HG03571 (cell line): Measurements from ENCODE around the gene TTC31.

ENCODE experiments used
- ATAC-seq: cut with Tn5 transposase; IDR thresholded peaks from one replicate; pipeline ENCODE4 v1.9.1; 2021; ENCODE audit not compliant: unreplicated experiment

The TTC31 gene

GRCh38 chr2:74524955-74525716, 42.3 kb downstream of the TTC31 start:
- ATAC-seq = no peak

DNA sequence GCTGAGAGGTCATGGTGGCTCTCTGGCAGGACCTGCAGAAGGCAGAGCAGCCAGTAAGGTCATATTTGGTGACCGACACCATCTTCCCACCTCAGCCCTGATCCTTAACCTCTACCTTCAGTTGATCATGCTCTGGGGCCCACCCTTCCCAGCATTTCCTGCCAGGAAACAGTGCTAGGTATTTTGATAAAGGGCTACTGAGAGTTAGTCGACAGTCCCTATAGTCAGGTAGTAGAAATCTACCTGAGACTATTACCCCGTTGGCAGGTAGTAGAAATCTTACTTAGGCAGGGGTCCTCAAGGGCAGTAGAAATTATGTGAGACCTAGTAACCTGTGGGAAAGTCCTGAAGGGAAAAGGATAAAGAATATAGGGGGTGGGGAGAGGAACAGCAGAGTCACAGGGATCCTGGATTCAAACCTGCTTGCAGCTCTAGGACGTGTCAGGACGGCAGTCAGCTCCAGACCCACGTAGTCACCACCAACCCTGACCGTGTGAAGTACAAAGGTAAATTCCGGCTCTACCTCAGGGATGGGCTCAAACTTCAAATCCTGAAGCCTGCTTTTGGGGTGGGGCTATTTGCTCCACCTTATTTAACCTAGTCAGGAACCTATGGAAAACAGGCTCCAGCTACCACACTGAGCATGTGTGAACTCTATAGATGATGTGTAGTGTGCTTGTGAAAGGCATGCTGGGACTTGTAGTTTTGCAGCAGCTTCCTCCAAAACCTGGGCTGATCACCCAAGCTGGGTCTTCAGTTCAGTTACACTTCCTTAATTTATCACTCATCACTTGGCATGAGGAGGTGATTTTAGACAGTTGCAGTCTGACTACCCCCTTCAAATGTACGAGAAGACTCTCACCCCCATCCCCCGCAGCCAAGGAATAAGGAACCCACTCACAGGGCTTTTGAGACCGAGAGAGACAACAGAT, 43.1 kb downstream of the TTC31 start, which contains the start of gene DQX1:
DQX1 (minus strand) TSS at position 515 of the 932 bp plus-strand sequence; CDS start at position 13, 502 bp downstream.
- no peak for ATAC-seq

DNA sequence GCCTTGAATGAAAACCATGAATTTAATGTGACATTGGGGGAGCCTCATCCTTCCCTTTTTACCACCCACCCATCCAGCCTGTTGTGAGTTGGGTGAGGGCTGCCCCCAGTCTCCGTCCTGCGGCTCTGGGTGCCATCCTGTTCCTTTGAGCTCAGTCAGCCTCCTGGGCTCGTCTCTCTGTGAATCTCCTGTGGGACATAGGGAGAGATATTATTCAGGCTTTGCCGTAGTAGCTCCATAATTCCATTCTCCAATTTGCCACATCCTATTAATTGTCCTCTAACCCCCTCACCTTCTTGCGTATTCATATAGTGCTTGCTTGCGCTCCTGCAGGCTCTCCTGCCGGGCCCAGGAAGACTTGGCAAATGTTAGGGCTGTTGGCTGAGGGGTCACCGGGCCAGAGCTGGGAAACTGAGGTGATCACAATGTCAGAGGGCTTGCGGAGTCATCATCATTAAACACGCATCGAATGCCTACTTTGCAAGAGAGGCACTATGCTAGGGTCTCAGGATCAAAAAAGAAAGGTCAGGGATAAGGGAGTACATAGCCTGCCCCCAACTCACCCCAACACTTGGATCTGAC, 43.9 kb downstream of the TTC31 start:
- ATAC-seq = no peak

DNA sequence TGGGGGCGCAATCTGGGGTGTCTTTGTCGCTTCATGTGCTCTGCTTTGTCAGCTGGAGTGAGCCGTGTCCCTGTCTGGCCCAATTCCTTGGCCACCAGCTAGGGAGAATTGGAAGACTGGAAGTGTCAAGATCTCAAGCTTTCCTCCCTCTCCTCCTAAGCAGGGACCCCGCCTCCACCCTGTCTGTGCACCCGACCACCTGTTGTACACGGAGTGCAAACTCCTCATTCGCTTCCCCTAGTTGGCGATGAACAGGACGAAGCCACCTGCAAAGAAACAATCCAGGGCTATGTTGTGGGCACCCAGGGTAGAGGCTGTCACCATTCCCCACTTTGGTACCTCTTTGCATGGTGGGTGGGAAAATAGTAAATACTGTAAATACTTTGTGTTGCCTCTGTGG, 44.9 kb downstream of the TTC31 start:
- no peak for ATAC-seq

- peak; percentile 5 for ATAC-seq
Measured at GRCh38 chr2:74528600-74529356, 45.9 kb downstream of the TTC31 start.

DNA sequence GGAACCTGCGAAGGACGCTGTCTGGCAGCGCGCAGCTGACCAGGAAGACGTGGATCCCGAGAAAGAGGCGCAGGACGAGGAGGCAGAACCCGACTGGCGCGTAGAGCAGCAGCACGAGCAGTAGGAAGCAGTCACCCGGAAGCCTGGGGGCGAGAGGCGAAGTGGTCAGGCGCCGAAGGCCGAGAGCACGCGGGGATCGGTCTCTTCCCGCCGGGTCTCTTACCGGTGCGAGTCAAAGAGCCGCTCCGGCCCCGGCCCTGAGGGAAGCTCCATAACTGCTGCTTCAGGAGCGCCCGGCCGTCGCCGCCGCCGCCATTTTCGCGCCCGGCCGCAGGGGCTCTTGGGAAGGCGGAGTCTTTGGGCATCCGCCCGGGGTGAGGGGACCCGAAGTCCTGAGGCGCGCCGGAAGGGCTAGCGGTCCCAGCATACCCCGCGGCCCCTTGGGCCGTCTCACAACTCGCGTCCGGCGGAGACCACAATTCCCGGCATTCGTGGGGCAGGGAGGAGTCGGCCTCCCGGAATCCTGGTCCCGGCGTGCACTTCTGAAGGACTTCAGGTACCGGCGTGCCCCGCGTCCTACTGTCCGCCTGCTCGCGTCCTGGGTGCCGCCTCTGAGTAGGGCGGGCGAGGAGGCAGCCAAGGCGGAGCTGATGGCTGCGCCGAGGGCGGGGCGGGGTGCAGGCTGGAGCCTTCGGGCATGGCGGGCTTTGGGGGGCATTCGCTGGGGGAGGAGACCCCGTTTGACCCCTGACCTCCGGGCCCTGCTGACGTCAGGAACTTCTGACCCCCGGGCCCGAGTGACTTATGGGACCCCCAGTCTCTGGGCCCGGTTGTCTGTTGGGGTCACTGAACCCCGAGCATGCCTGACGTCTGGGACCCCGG, 46.7 kb downstream of the TTC31 start, which contains the start of the genes AUP1 and HTRA2:
AUP1 (minus strand) TSS at position 350 of the 882 bp plus-strand sequence; CDS start at position 273, 77 bp downstream.
HTRA2 (plus strand) TSS at position 577 of the 882 bp plus-strand sequence; CDS start at position 651, 74 bp downstream.
- peak; percentile 71 for ATAC-seq

DNA sequence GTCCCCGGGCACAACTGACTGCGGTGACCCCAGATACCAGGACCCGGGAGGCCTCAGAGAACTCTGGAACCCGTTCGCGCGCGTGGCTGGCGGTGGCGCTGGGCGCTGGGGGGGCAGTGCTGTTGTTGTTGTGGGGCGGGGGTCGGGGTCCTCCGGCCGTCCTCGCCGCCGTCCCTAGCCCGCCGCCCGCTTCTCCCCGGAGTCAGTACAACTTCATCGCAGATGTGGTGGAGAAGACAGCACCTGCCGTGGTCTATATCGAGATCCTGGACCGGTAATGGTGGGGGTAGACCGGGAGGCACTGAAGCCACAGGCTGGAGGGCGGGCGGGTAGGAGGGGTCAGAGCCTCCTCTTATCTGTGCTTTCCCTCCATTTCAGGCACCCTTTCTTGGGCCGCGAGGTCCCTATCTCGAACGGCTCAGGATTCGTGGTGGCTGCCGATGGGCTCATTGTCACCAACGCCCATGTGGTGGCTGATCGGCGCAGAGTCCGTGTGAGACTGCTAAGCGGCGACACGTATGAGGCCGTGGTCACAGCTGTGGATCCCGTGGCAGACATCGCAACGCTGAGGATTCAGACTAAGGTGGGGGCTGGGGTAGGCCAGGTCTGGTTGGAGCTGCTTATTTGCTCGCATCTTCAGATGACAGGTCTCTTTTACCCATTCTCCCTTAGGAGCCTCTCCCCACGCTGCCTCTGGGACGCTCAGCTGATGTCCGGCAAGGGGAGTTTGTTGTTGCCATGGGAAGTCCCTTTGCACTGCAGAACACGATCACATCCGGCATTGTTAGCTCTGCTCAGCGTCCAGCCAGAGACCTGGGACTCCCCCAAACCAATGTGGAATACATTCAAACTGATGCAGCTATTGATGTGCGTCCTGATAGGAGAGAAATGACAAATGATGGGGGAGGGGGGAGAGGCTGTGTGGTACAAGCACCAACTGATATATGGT, 47.6 kb downstream of the TTC31 start:
- peak; percentile 28 for ATAC-seq

- ATAC-seq = no peak
Measured at GRCh38 chr2:74531666-74532065, 48.8 kb downstream of the TTC31 start.

- no peak for ATAC-seq
Measured at GRCh38 chr2:74532222-74532621, 49.3 kb downstream of the TTC31 start.

DNA sequence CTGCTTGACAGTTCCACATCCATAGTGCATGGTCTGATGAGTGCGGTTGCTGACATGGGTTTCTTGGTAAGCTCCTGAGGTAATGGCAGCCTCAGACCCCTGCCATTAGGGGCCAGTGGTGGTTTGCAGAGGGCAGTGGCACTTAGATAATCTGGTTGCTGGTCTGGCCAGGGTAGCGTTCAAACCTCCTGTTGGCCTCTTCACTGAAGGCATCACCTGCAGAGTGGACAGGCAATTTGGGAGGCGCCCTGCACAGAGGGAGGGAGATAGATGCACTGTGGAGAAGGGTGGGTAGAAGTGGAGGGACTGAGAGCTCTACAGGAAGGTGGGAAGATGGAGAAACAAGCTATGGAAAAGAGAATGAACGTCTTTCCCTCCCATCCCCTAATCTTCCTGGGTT, 50.6 kb downstream of the TTC31 start:
- no peak for ATAC-seq

DNA sequence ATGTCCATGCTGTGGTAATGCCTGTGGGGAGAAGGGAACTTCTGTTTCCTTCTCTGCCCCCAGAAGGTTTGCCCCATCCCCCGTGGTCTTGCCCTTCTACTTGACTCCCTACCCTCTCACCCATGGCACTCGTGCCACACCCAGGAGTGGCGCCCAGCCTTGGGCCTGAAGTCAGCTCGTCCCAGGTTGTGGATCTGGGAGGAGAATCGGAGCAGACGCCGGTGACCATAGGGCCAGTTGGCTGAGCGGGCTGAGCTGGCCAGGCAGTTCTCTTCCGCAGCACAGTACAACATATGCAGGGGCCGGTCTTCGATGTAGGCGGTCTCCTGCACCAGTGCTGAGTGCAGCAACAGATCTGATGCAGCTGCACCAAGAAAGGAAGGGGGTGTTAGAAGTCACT, 51.5 kb downstream of the TTC31 start:
- ATAC-seq = no peak

DNA sequence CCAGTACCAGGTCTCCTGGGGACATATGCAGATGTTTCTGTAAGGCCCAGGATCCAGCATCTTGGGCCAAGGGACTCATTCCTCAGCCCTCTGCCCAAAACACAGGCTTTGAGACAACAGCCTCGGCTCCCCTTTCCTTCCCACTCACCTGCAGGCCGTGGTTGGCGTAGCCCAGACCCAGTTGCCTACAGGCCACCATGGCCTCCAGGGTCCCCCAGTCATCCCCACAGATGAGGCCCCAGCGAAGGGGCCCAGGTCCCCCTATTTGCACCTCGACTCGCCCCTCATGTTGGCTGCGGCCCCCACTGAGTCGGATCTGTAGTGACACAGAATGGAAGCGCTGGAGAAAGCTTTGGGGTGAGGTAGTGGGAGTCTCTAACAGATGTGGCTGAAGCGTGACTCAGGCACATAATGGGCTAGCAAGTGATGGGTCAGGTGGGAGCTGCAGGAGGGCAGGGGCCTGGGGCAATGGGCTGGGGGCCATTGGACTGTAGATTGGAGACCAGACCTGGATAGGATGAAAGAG, 52.6 kb downstream of the TTC31 start:
- no peak for ATAC-seq

DNA sequence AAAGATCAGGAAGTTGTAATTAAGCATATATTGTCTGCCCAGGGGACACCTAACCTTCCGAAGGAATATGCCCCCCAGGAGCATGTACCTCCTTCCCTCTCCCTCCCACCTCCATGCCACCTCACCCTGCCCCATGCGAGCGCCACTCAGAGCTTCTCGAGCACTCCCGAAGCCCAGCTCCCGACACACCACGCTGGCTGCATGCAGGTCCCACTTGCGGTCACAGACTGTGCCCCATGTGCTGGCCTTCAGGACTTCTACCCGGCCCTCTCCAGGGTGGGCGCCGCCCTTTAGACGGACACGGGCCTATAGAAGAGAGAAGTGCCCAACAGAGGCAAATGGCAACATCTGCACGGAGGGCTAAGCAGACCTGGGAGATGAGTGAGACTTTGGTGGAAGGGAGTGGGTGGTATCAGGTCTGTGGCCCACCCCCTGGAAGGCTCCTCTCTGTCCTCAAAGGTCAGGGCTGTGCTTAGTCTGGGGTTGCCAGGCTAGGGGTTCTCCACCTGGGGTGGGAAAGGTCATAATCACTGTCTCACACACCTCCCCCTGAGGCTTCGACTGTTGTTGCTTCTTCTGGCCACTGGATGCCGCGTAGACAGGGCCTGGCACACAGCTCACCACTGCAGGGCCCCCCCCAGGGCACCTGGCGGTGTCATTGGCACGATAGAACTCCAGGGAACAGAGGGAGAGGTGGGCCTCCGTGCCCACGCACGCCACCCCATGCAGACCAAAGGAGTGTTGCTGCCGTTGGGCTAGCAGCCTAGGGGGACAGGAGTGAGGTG, 53.5 kb downstream of the TTC31 start:
- ATAC-seq = no peak

- no peak for ATAC-seq
Measured at GRCh38 chr2:74537140-74537539, 54.3 kb downstream of the TTC31 start.

- no peak for ATAC-seq
Measured at GRCh38 chr2:74538881-74539339, 56.0 kb downstream of the TTC31 start.

DNA sequence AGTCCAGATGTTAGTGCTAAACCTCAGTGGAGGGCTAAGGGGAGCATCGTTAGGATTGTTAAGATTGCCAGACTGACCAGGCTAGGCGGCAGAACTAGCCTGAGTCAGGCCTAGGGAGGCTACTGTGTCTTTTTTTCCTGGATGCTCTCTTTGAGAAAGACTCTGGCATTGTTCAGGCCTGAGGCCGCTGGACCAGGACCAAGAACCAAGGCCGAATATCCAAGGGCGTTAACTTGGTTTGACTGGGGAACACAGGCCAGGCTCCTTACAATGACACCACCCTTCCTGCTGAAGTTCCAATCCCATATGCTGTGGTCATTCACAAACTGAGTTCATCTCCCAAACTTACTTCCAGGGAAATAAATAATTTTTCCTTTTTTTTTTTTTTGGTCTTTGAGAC, 57.4 kb downstream of the TTC31 start:
- no peak for ATAC-seq

- ATAC-seq = no peak
Measured at GRCh38 chr2:74542978-74543377, 60.1 kb downstream of the TTC31 start.
